GM12878 (cell line): ENCODE results near the gene C16orf46. TPM values are rescaled to one million over a fixed set of nuclear protein-coding genes. Genes with fewer than 3 reads are reported as not detected.

Experiments used
- ATAC-seq: fragments of 200-7000 bp; cut with Tn5 transposase; 3 replicates; pipeline ENCODE4 v1.9.1; 2020; ENCODE audit warnings: mild to moderate bottlenecking, moderate library complexity
- BruUV-seq: library from RNA; stranded (reverse); fragments of 400-500 nt; replicated peaks from 2 replicates; lab custom pipeline; 2021; lab: Mats Ljungman, UMichigan
- CTCF ChIA-PET: fragments of 300-600 bp; sonication (Branson Sonifier 250); formaldehyde crosslinking; extraction: SDS; loops from one replicate; lab custom pipeline; 2021; ENCODE audit warnings: inconsistent platforms; lab: Yijun Ruan, JAX
- POLR2A ChIA-PET: fragments of 350-600 bp; formaldehyde crosslinking; extraction: SDS; loops from one replicate; lab custom pipeline; 2021; ENCODE audit warnings: inconsistent platforms; lab: Charles Lee
- RAD21 ChIA-PET: fragments of 300-600 bp; sonication (Branson Sonifier 250); formaldehyde crosslinking; loops from one replicate; lab custom pipeline; 2023; ENCODE audit warnings: antibody characterized with exemption; ENCODE audit not compliant: unreplicated experiment; lab: Charles Lee
- SMC1A ChIA-PET: fragments of 300-600 bp; sonication (Branson Sonifier 250); formaldehyde crosslinking; loops from one replicate; lab custom pipeline; 2023; ENCODE audit not compliant: unreplicated experiment, uncharacterized antibody; lab: Charles Lee
- DNase-seq: peaks from one replicate; pipeline ENCODE4 v3.0.0-alpha.2; 2011; ENCODE audit warnings: low read depth, low spot score
- FAIRE-seq: peaks from 3 replicates; lab custom pipeline; 2011; peaks lifted over from hg19 to GRCh38; lab: Jason Lieb, UNC
- H2AFZ ChIP-seq: 2 replicates; pipeline ENCODE4 v1.6.0; 2011; ENCODE audit warnings: low read depth, low read length, control low read depth; ENCODE audit not compliant: control insufficient read depth
- H3K27ac ChIP-seq: 2 replicates; pipeline ENCODE4 v1.5.1; 2011; ENCODE audit warnings: control low read depth; ENCODE audit not compliant: control insufficient read depth, insufficient read depth
- H3K27me3 ChIP-seq, 2 experiments: replicated peaks in 1 of 2; 2 replicates each; pipeline versions ENCODE4 v1.6.0 to v1.6.1; 2011; ENCODE audit warnings: low read length in 1 of 2; ENCODE audit not compliant: control insufficient read depth in 2 of 2, insufficient read depth in 2 of 2
- H3K36me3 ChIP-seq, 2 experiments: 2 replicates each; pipeline ENCODE4 v1.5.1; 2011; ENCODE audit warnings: low read length in 1 of 2; ENCODE audit not compliant: control insufficient read depth in 2 of 2, insufficient read depth in 2 of 2
- H3K4me1 ChIP-seq: 2 replicates; pipeline ENCODE4 v1.6.1; 2011; ENCODE audit warnings: mild to moderate bottlenecking, low read length, moderate library complexity, mixed read lengths; ENCODE audit not compliant: control insufficient read depth, insufficient read depth
- H3K4me2 ChIP-seq: 2 replicates; pipeline ENCODE4 v1.6.0; 2011; ENCODE audit warnings: control low read depth; ENCODE audit not compliant: control insufficient read depth, insufficient read depth
- H3K4me3 ChIP-seq: fragments of 200-600 bp; sonication (generic); 2 replicates; pipeline ENCODE4 v1.5.1; 2016
- H3K79me2 ChIP-seq: 2 replicates; pipeline ENCODE4 v1.6.0; 2011; ENCODE audit warnings: low read length; ENCODE audit not compliant: control insufficient read depth, insufficient read depth
- H3K9ac ChIP-seq: 2 replicates; pipeline ENCODE4 v1.8.0; 2011; ENCODE audit warnings: low read length, control low read depth, mixed read lengths; ENCODE audit not compliant: control insufficient read depth, insufficient read depth
- H3K9me3 ChIP-seq: replicated peaks from 3 replicates; pipeline ENCODE4 v1.5.1; 2011; ENCODE audit warnings: mild to moderate bottlenecking, low read length; ENCODE audit not compliant: control insufficient read depth, insufficient read depth
- H4K20me1 ChIP-seq: 2 replicates; pipeline ENCODE4 v1.6.0; 2011; ENCODE audit not compliant: control insufficient read depth, insufficient read depth
- ATF7 ChIP-seq: fragments of 450-650 bp; IDR thresholded peaks from 2 replicates; pipeline ENCODE4 v1.6.1; 2016; ENCODE audit warnings: low read depth, mild to moderate bottlenecking
- CTCF ChIP-seq, 3 experiments: IDR thresholded peaks in 2 of 3; conservative IDR thresholded peaks in 1 of 3; 2 replicates each; pipeline ENCODE4 v1.5.1; 2011; ENCODE audit warnings: low read depth in 3 of 3, low read length in 3 of 3, mild to moderate bottlenecking in 3 of 3, control low read depth in 2 of 3, moderate library complexity in 2 of 3, inconsistent platforms in 1 of 3, mixed read lengths in 1 of 3; ENCODE audit not compliant: control insufficient read depth in 2 of 3, insufficient read depth in 1 of 3; ENCODE audit errors: extremely low read depth in 1 of 3
- IKZF2 ChIP-seq, 2 experiments: fragments of 450-650 bp; IDR thresholded peaks; 2 replicates each; pipeline ENCODE4 v1.6.1; 2017; ENCODE audit warnings: mild to moderate bottlenecking in 2 of 2, moderate library complexity in 2 of 2
- IRF3 ChIP-seq: fragments of 450-650 bp; IDR thresholded peaks from 2 replicates; pipeline ENCODE4 v1.6.1; 2014; ENCODE audit warnings: mild to moderate bottlenecking
- IRF5 ChIP-seq: fragments of 450-650 bp; IDR thresholded peaks from 2 replicates; pipeline ENCODE4 v1.6.1; 2017; ENCODE audit warnings: borderline replicate concordance
- KDM1A ChIP-seq: fragments of 200-600 bp; sonication (generic); IDR thresholded peaks from 2 replicates; pipeline ENCODE4 v1.6.1; 2016; ENCODE audit warnings: borderline replicate concordance
- MEF2B ChIP-seq: fragments of 450-650 bp; IDR thresholded peaks from 2 replicates; pipeline ENCODE4 v1.6.1; 2018; ENCODE audit warnings: mild to moderate bottlenecking, moderate library complexity; ENCODE audit not compliant: partially characterized antibody, poor library complexity, severe bottlenecking
- NFXL1 ChIP-seq: fragments of 450-650 bp; IDR thresholded peaks from 2 replicates; pipeline ENCODE4 v1.6.1; 2017; ENCODE audit warnings: antibody characterized with exemption, mild to moderate bottlenecking, borderline replicate concordance
- POLR2AphosphoS5 ChIP-seq: IDR thresholded peaks from 2 replicates; pipeline ENCODE4 v1.6.1; 2011; ENCODE audit warnings: mild to moderate bottlenecking, low read length, inconsistent platforms
- RBBP5 ChIP-seq: fragments of 200-600 bp; sonication (generic); conservative IDR thresholded peaks from 2 replicates; pipeline ENCODE4 v1.6.1; 2016
- SUPT20H ChIP-seq: IDR thresholded peaks from 2 replicates; pipeline ENCODE4 v1.6.1; 2011; ENCODE audit warnings: low read depth, mild to moderate bottlenecking, low read length, moderate library complexity, borderline replicate concordance; ENCODE audit not compliant: control insufficient read depth
- TCF12 ChIP-seq: IDR thresholded peaks from 2 replicates; pipeline ENCODE4 v1.6.1; 2011; ENCODE audit warnings: low read depth, mild to moderate bottlenecking, low read length
- TCF7 ChIP-seq: IDR thresholded peaks from 2 replicates; pipeline ENCODE4 v1.6.1; 2014; ENCODE audit warnings: antibody characterized with exemption, borderline replicate concordance
- ZNF207 ChIP-seq: fragments of 450-650 bp; IDR thresholded peaks from 2 replicates; pipeline ENCODE4 v1.6.1; 2014; ENCODE audit warnings: antibody characterized with exemption, mild to moderate bottlenecking, borderline replicate concordance
- ZNF592 ChIP-seq: fragments of 450-650 bp; IDR thresholded peaks from 2 replicates; pipeline ENCODE4 v1.6.1; 2017; ENCODE audit warnings: mild to moderate bottlenecking, moderate library complexity
- WGBS: methylation state at CpG from one replicate; pipeline ENCODE4 v1.1.6; 2016; ENCODE audit warnings: low lambda C conversion rate; ENCODE audit not compliant: insufficient replicate concordance, insufficient coverage; ENCODE audit errors: missing lambda C conversion rate; 5-methylcytosine and 5-hydroxymethylcytosine counted together
- in situ Hi-C: fragments of 300-500 bp; cut with MboI; formaldehyde crosslinking; loops from 9 replicates; pipeline ENCODE4 v1.14.3; 2018; ENCODE audit warnings: mixed read lengths
- intact Hi-C: fragments of 100-400 bp; cut with micrococcal nuclease; formaldehyde crosslinking; loops from one replicate; pipeline ENCODE4 v1.14.2; 2022; ENCODE audit not compliant: unreplicated experiment
- polyA plus RNA-seq, 11 experiments: library from polyadenylated mRNA; depleted of rRNA in 4 of 11; unstranded in 6 of 11; stranded (reverse) in 5 of 11; fragments of >200 nt; fragmentation: Nextera tagmentation in 4 of 11; fragmentation: Illumina TruSeq in 1 of 11; extraction: Ambion mirVana in 4 of 11; extraction: Trizol in 1 of 11; gene quantifications; 1 replicate in 1 of 11; 2 replicates in 10 of 11; pipeline versions ENCODE4 v1.2.1 to v1.2.3, GENCODE V29; 2011 to 2016; ENCODE audit warnings: inconsistent platforms in 2 of 11, missing spikeins in 2 of 11, low read depth in 1 of 11
- total RNA-seq, 4 experiments: library from RNA; depleted of rRNA in 3 of 4; stranded (reverse); fragments of >200 nt in 3 of 4; fragmentation: Illumina TruSeq in 1 of 4; extraction: Trizol in 1 of 4; gene quantifications; 2 replicates each; pipeline versions ENCODE4 v1.2.1 to v1.2.3, GENCODE V29; 2013 to 2021

The C16orf46 gene
- total and polyA plus RNA-seq, 10 of the 15 experiments (the other 5 are each of a cell fraction or from before 2014, with no cell fraction given), result 0.04 to 0.46 (median 0.14) TPM; not detected in 6

- no peak overlapping the region for H2AFZ ChIP-seq
- intact Hi-C loops (no loop called here), in situ Hi-C loops (no loop called here)
- 72% methylated on average over 4 of the region's 4 CpGs for WGBS
- H3K9me3 ChIP-seq, result no peaks in the 10 kb centered on the region
- POLR2A ChIA-PET, result no interaction called here
- no peaks in the 10 kb centered on the region; a peak in 1 of 4 replicates for H3K36me3 ChIP-seq
- no peak overlapping the region for H3K4me3 ChIP-seq
- H3K9ac ChIP-seq, result no peak overlapping the region
- H3K4me1 ChIP-seq, result no peaks in the 10 kb centered on the region
- DNase-seq, result no peak
- H3K27ac ChIP-seq, result no peak overlapping the region
- no peak for ATAC-seq
- SMC1A ChIA-PET, result interaction anchor here (1.3 kb wide), 1 partner anchor 9 kb away, joined by 5 read pairs; no protein-coding TSS in a partner anchor
- RAD21 ChIA-PET, result no interaction called here
- no peaks in the 10 kb centered on the region for H4K20me1 ChIP-seq
- H3K4me2 ChIP-seq, result no peak overlapping the region
- CTCF ChIA-PET, result no interaction called here
- no peaks in the 10 kb centered on the region for H3K27me3 ChIP-seq
- H3K79me2 ChIP-seq, result no peaks in the 10 kb centered on the region
- FAIRE-seq, result no peak
- no TSS peak for BruUV-seq
- no peak for TF ChIP-seq IKZF2 (IDR thresholded peaks at IDR 0.05)
- TF ChIP-seq NFXL1, result no peak
- TF ChIP-seq ATF7, result no peak
- TF ChIP-seq TCF7, result no peak
- no peak for TF ChIP-seq CTCF (IDR thresholded peaks at IDR 0.05 in 2 of 3, conservative IDR thresholded peaks at IDR 0.05 in 1 of 3; ENCODE audit: control insufficient read depth in 2 of 3, extremely low read depth in 1 of 3, insufficient read depth in 1 of 3, low read depth in 3 of 3, low read length in 3 of 3)
- TF ChIP-seq POLR2AphosphoS5, result no peak
- TF ChIP-seq RBBP5, result no peak
- TF ChIP-seq KDM1A, result no peak
- TF ChIP-seq TCF12, result no peak
- TF ChIP-seq ZNF592, result no peak
- TF ChIP-seq SUPT20H, result no peak
- TF ChIP-seq ZNF207, result no peak
- no peak for TF ChIP-seq MEF2B
- no peak for TF ChIP-seq IRF5
- TF ChIP-seq IRF3, result no peak
Measured at GRCh38 chr16:81066681-81067080, 10.4 kb downstream of the C16orf46 start.
